HCEC 1CT (cell line): ENCODE data around the gene MCMBP.
"Not testable (repeated sequence)": the region's sequence is repeated elsewhere in the genome, so short reads cannot be mapped to it uniquely, and the experiment has no call there.

Source experiments
- DNase-seq: peaks from one replicate; pipeline ENCODE4 v3.0.0-alpha.2; 2017

The MCMBP gene

GRCh38 chr10:119829429-119829828, 43.2 kb downstream of the MCMBP start:
- DNase-seq = no peak

- DNase-seq = no peak
Measured at GRCh38 chr10:119827430-119827829, 45.2 kb downstream of the MCMBP start.

- peak; percentile 9 for DNase-seq
Measured at GRCh38 chr10:119826771-119827170, 45.9 kb downstream of the MCMBP start.

- no peak for DNase-seq
Measured at GRCh38 chr10:119824299-119824698, 48.3 kb downstream of the MCMBP start.

- no peak for DNase-seq
Measured at GRCh38 chr10:119821182-119821581, 51.5 kb downstream of the MCMBP start.

- no peak for DNase-seq
Measured at GRCh38 chr10:119818889-119819270, 53.8 kb downstream of the MCMBP start.

GRCh38 chr10:119817991-119818888, 54.4 kb downstream of the MCMBP start:
- DNase-seq = peak; percentile 5

GRCh38 chr10:119815671-119816070, 57.0 kb downstream of the MCMBP start:
- DNase-seq = no peak

- DNase-seq = no peak
Measured at GRCh38 chr10:119812684-119813083, 60.0 kb downstream of the MCMBP start.

GRCh38 chr10:119811122-119811521, 61.5 kb downstream of the MCMBP start:
- no peak for DNase-seq

- DNase-seq = peak; percentile 65
Measured at GRCh38 chr10:119807960-119808697, 64.5 kb downstream of the MCMBP start.

- no peak for DNase-seq
Measured at GRCh38 chr10:119806334-119807130, 66.1 kb downstream of the MCMBP start.

GRCh38 chr10:119805702-119806230, 66.9 kb downstream of the MCMBP start:
- DNase-seq = no peak

- DNase-seq = peak; percentile 67
Measured at GRCh38 chr10:119803264-119803663, 69.4 kb downstream of the MCMBP start.

- no peak for DNase-seq
Measured at GRCh38 chr10:119801998-119802538, 70.6 kb downstream of the MCMBP start.

GRCh38 chr10:119801176-119801575, 71.5 kb downstream of the MCMBP start:
- no peak for DNase-seq

- no peak for DNase-seq
Measured at GRCh38 chr10:119796039-119796438, 76.6 kb downstream of the MCMBP start.

GRCh38 chr10:119795101-119795500, 77.5 kb downstream of the MCMBP start:
- DNase-seq = not testable (repeated sequence)

GRCh38 chr10:119786117-119786769, 86.4 kb downstream of the MCMBP start:
- no peak for DNase-seq

GRCh38 chr10:119784340-119785067, 88.1 kb downstream of the MCMBP start:
- DNase-seq = no peak

- no peak for DNase-seq
Measured at GRCh38 chr10:119783665-119784027, 89.0 kb downstream of the MCMBP start.
